SK-N-SH (cell line): ENCODE results near the gene IGSF9B. TPM values are rescaled to one million over a fixed set of nuclear protein-coding genes. Genes with fewer than 3 reads are reported as not detected.

ENCODE experiments used
- CTCF ChIA-PET: fragments of 300-600, 350-600 bp; formaldehyde crosslinking; extraction: SDS; loops from one replicate; lab custom pipeline; 2021; lab: Yijun Ruan, JAX
- POLR2A ChIA-PET: fragments of 350-600 bp; sonication (Branson Sonifier 250); formaldehyde crosslinking; extraction: SDS; loops from one replicate; lab custom pipeline; 2020; ENCODE audit warnings: antibody characterized with exemption, inconsistent platforms; lab: Yijun Ruan, JAX
- DNase-seq: peaks from one replicate; pipeline ENCODE4 v3.0.0; 2012
- H2AFZ ChIP-seq: fragments of 200-600 bp; sonication (generic); 2 replicates; pipeline ENCODE4 v1.8.1; 2016; ENCODE audit warnings: antibody characterized with exemption, mild to moderate bottlenecking, low read depth
- H3F3A ChIP-seq: fragments of 200-600 bp; sonication (generic); replicated peaks from 2 replicates; pipeline ENCODE3; 2016; ENCODE audit warnings: antibody characterized with exemption, mild to moderate bottlenecking; ENCODE audit not compliant: insufficient read depth
- H3K27ac ChIP-seq, 2 experiments: fragments of 200-500 bp in 1 of 2; fragments of 200-600 bp in 1 of 2; sonication (Bioruptor generic) in 1 of 2; sonication (generic), shearing (Covaris generic) in 1 of 2; 2 replicates each; pipeline versions ENCODE4 v1.5.1 to v1.6.1; 2014 to 2016; ENCODE audit warnings: low read depth in 2 of 2, inconsistent platforms in 1 of 2, low read length in 1 of 2, mild to moderate bottlenecking in 1 of 2, mixed read lengths in 1 of 2
- H3K27me3 ChIP-seq: fragments of 200-600 bp; sonication (generic), shearing (Covaris generic); 2 replicates; pipeline ENCODE4 v1.6.1; 2016; ENCODE audit warnings: mixed run types; ENCODE audit not compliant: insufficient read depth
- H3K36me3 ChIP-seq, 2 experiments: fragments of 200-500 bp in 1 of 2; fragments of 200-600 bp in 1 of 2; sonication (Bioruptor generic) in 1 of 2; sonication (generic) in 1 of 2; replicated peaks in 1 of 2; 2 replicates each; pipeline versions ENCODE3 to v1.5.1; 2014 to 2016; ENCODE audit warnings: low read length in 1 of 2, mild to moderate bottlenecking in 1 of 2; ENCODE audit not compliant: insufficient read depth in 2 of 2, control insufficient read depth in 1 of 2
- H3K4me1 ChIP-seq, 2 experiments: fragments of 200-500 bp in 1 of 2; fragments of 200-600 bp in 1 of 2; sonication (Bioruptor generic) in 1 of 2; sonication (generic), shearing (Covaris generic) in 1 of 2; 2 replicates each; pipeline versions ENCODE4 v1.5.1 to v1.6.1; 2014 to 2016; ENCODE audit warnings: low read depth in 1 of 2, low read length in 1 of 2, mixed run types in 1 of 2; ENCODE audit not compliant: insufficient read depth in 2 of 2, control insufficient read depth in 1 of 2
- H3K4me2 ChIP-seq: fragments of 200-600 bp; sonication (generic), shearing (Covaris generic); 2 replicates; pipeline ENCODE4 v1.6.1; 2017; ENCODE audit warnings: mixed run types
- H3K4me3 ChIP-seq, 2 experiments: fragments of 200-500 bp in 1 of 2; fragments of 200-600 bp in 1 of 2; sonication (Bioruptor generic) in 1 of 2; sonication (generic), shearing (Covaris generic) in 1 of 2; 2 replicates each; pipeline versions ENCODE4 v1.5.1 to v1.8.1; 2014 to 2016; ENCODE audit warnings: low read depth in 2 of 2, inconsistent platforms in 1 of 2, low read length in 1 of 2, mild to moderate bottlenecking in 1 of 2, mixed read lengths in 1 of 2, moderate library complexity in 1 of 2
- H3K79me2 ChIP-seq: fragments of 200-600 bp; sonication (generic); 2 replicates; pipeline ENCODE4 v1.8.1; 2017; ENCODE audit warnings: mild to moderate bottlenecking; ENCODE audit not compliant: insufficient read depth
- H3K9ac ChIP-seq: fragments of 200-600 bp; sonication (generic); 2 replicates; pipeline ENCODE4 v1.6.1; 2017; ENCODE audit warnings: mixed run types
- H3K9me2 ChIP-seq: fragments of 200-600 bp; sonication (generic); 2 replicates; pipeline ENCODE4 v1.6.1; 2017; ENCODE audit warnings: mixed run types
- H3K9me3 ChIP-seq: fragments of 200-600 bp; sonication (generic); 2 replicates; pipeline ENCODE4 v1.6.1; 2017; ENCODE audit warnings: mixed run types, mild to moderate bottlenecking, moderate library complexity
- H4K20me1 ChIP-seq: fragments of 200-600 bp; sonication (generic); 2 replicates; pipeline ENCODE4 v1.6.1; 2017; ENCODE audit warnings: mild to moderate bottlenecking, mixed run types; ENCODE audit not compliant: insufficient read depth
- CHD2 ChIP-seq: fragments of 150-350 bp; IDR thresholded peaks from 2 replicates; pipeline ENCODE4 v1.6.1; 2018; ENCODE audit warnings: low read length; ENCODE audit not compliant: partially characterized antibody
- EZH2phosphoT487 ChIP-seq: fragments of 200-600 bp; sonication (generic); IDR thresholded peaks from 2 replicates; pipeline ENCODE4 v1.6.1; 2017; ENCODE audit warnings: low read depth, mixed run types, mild to moderate bottlenecking, antibody characterized with exemption, moderate library complexity, borderline replicate concordance
- FOSL2 ChIP-seq: IDR thresholded peaks from 2 replicates; pipeline ENCODE4 v1.4.0; 2012; ENCODE audit warnings: low read depth, mild to moderate bottlenecking, moderate library complexity, borderline replicate concordance
- GABPA ChIP-seq: IDR thresholded peaks from 2 replicates; pipeline ENCODE4 v1.4.0; 2012; ENCODE audit warnings: low read depth, mild to moderate bottlenecking
- GATA2 ChIP-seq: sonication (generic); formaldehyde crosslinking; IDR thresholded peaks from 2 replicates; pipeline ENCODE4 v1.5.0; 2020; ENCODE audit warnings: mild to moderate bottlenecking, missing genetic modification reagents
- MAX ChIP-seq: IDR thresholded peaks from 2 replicates; pipeline ENCODE4 v1.4.0; 2012; ENCODE audit warnings: low read depth
- NRF1 ChIP-seq: IDR thresholded peaks from 2 replicates; pipeline ENCODE4 v1.6.1; 2012; ENCODE audit warnings: low read depth, mild to moderate bottlenecking, low read length
- POLR2AphosphoS5 ChIP-seq: IDR thresholded peaks from 2 replicates; pipeline ENCODE4 v1.6.1; 2012; ENCODE audit warnings: low read depth, low read length
- RCOR1 ChIP-seq: fragments of 150-350 bp; IDR thresholded peaks from 2 replicates; pipeline ENCODE4 v1.6.1; 2017; ENCODE audit warnings: antibody characterized with exemption, low read length
- REST ChIP-seq: IDR thresholded peaks from 2 replicates; pipeline ENCODE4 v1.6.1; 2012; ENCODE audit warnings: mild to moderate bottlenecking, low read depth, low read length, moderate library complexity
- SMC3 ChIP-seq: IDR thresholded peaks from 2 replicates; pipeline ENCODE4 v1.6.1; 2012; ENCODE audit warnings: low read depth, low read length, improper control_type of control experiment
- TCF12 ChIP-seq: IDR thresholded peaks from 2 replicates; pipeline ENCODE4 v1.4.0; 2012
- ZBTB33 ChIP-seq: IDR thresholded peaks from 2 replicates; pipeline ENCODE4 v1.4.0; 2012; ENCODE audit warnings: low read depth, borderline replicate concordance
- WGBS: methylation state at CpG from one replicate; pipeline ENCODE4 v1.1.6; 2017; ENCODE audit warnings: low lambda C conversion rate; 5-methylcytosine and 5-hydroxymethylcytosine counted together
- polyA plus RNA-seq, 3 experiments: library from polyadenylated mRNA; depleted of rRNA; stranded (reverse); fragments of >200 nt; gene quantifications; 2 replicates each; pipeline ENCODE4 v1.2.3, GENCODE V29; 2012
- TF ChIP-seq, protein P1 (sequence below): IDR thresholded peaks from 2 replicates; pipeline ENCODE4 v1.4.0; 2012; ENCODE audit warnings: low read depth, borderline replicate concordance

Gene IGSF9B
- polyA plus RNA-seq, 1 of the 3 experiments (the other 2 are of a cell fraction), result 0.41 TPM

DNA sequence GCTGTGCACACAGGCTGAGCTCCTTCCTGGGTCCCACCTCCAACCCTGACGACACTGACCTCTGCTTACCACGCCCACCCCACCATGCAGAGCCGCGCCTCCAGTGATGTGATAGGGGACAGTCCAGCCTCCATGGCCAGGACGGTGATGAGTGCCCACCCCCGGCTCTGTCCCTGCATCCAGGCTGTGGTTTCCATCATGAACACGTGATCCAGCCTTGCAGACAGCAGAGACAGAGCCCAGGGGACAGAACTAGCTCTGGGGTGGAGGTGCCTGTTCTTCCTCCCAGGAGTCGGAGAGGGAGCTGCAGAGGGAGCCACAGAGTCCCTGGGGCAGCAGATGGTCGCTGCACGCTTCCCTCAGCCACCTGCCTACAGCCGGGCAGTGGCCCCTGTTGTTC lies 42.6 kb upstream of the IGSF9B start:
- Histone ChIP-seq H3K9ac (no peak overlapping the region), H3K4me3 (no peak overlapping the region), H4K20me1 (no peaks in the 10 kb centered on the region), H3K27me3 (no peaks in the 10 kb centered on the region), H2AFZ (no peak overlapping the region), H3K9me3 (no peaks in the 10 kb centered on the region), H3F3A (no peaks in the 10 kb centered on the region), H3K79me2 (no peaks in the 10 kb centered on the region), H3K4me1 (peaks cover 0 to 6% of the 10 kb centered on the region in 2 experiments; a peak in 1 of 4 replicates), H3K4me2 (no peak overlapping the region), H3K9me2 (no peaks in the 10 kb centered on the region), H3K36me3 (no peaks in the 10 kb centered on the region), H3K27ac (no peak overlapping the region)
- TF ChIP-seq MAX (no peak), CHD2 (no peak), RCOR1 (no peak), TCF12 (no peak), POLR2AphosphoS5 (no peak), SMC3 (no peak), REST (no peak), EZH2phosphoT487 (no peak), GATA2 (CRISPR knock-in tag) (no peak)
- POLR2A ChIA-PET, result no interaction called here
- CTCF ChIA-PET, result interaction anchor here (0.9 to 1.5 kb wide), 3 partner anchors 42 to 51 kb away, joined by 3 to 4 read pairs (median 3); partner anchors contain the start of gene IGSF9B
- DNase-seq, result no peak
- WGBS, result 44% methylated on average over 3 of the region's 11 CpGs

GRCh38 chr11:133997554-133997953 lies 40.8 kb upstream of the IGSF9B start:
- Histone ChIP-seq H3K4me3 (no peak overlapping the region), H3K4me1 (peaks cover 0 to 6% of the 10 kb centered on the region in 2 experiments; a peak in 1 of 4 replicates), H3K9me3 (no peaks in the 10 kb centered on the region), H3K27me3 (no peaks in the 10 kb centered on the region), H3K9ac (no peak overlapping the region), H3K27ac (no peak overlapping the region), H4K20me1 (no peaks in the 10 kb centered on the region), H3K36me3 (no peaks in the 10 kb centered on the region), H3K79me2 (no peaks in the 10 kb centered on the region), H2AFZ (no peak overlapping the region), H3F3A (no peaks in the 10 kb centered on the region), H3K4me2 (no peak overlapping the region), H3K9me2 (no peaks in the 10 kb centered on the region)
- CTCF ChIA-PET, result interaction anchor here (0.7 to 1.5 kb wide), 4 partner anchors 10 to 70 kb away, joined by 3 to 4 read pairs (median 4); no protein-coding TSS in a partner anchor
- 50% methylated on average over 5 of the region's 5 CpGs for WGBS
- no peak for DNase-seq
- POLR2A ChIA-PET, result no interaction called here
- TF ChIP-seq CHD2 (no peak), FOSL2 (no peak), GABPA (no peak), ZBTB33 (no peak), NRF1 (no peak), REST (no peak)
- TF ChIP-seq, protein P1, sequence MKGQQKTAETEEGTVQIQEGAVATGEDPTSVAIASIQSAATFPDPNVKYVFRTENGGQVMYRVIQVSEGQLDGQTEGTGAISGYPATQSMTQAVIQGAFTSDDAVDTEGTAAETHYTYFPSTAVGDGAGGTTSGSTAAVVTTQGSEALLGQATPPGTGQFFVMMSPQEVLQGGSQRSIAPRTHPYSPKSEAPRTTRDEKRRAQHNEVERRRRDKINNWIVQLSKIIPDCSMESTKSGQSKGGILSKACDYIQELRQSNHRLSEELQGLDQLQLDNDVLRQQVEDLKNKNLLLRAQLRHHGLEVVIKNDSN, result no peak
